GM10266 (cell line): Measurements from ENCODE around the gene EXOG.

Experiments
- DNase-seq: peaks from one replicate; pipeline ENCODE4 v3.0.0; 2012; ENCODE audit errors: extremely low spot score
- CTCF ChIP-seq: IDR thresholded peaks from 2 replicates; pipeline ENCODE4 v1.5.1; 2012; ENCODE audit warnings: mild to moderate bottlenecking, low read depth; ENCODE audit not compliant: control insufficient read depth, insufficient read depth; ENCODE audit errors: missing control alignments

EXOG gene

GRCh38 chr3:38454884-38455638 lies 41.1 kb upstream of the EXOG start:
- TF ChIP-seq CTCF, result no peak
- DNase-seq, result peak; percentile 67

- TF ChIP-seq CTCF, result no peak
- peak; percentile 64 for DNase-seq
These were observed 40.3 kb upstream of the EXOG start for GRCh38 chr3:38455639-38456430.

GRCh38 chr3:38457111-38458003 lies 38.8 kb upstream of the EXOG start:
- peak; percentile 15 for DNase-seq
- no peak for TF ChIP-seq CTCF

- no peak for DNase-seq
- no peak for TF ChIP-seq CTCF
These were observed 37.2 kb upstream of the EXOG start for GRCh38 chr3:38458796-38459498.

- no peak for TF ChIP-seq CTCF
- DNase-seq, result no peak
These were observed 36.6 kb upstream of the EXOG start for GRCh38 chr3:38459499-38460048.
